GM19025 (cell line): ENCODE data around the gene DLGAP5.

ENCODE experiments used
- ATAC-seq: cut with Tn5 transposase; IDR thresholded peaks from one replicate; pipeline ENCODE4 v1.9.1; 2021; ENCODE audit warnings: mild to moderate bottlenecking, low read depth, moderate library complexity; ENCODE audit not compliant: unreplicated experiment

The DLGAP5 gene

DNA sequence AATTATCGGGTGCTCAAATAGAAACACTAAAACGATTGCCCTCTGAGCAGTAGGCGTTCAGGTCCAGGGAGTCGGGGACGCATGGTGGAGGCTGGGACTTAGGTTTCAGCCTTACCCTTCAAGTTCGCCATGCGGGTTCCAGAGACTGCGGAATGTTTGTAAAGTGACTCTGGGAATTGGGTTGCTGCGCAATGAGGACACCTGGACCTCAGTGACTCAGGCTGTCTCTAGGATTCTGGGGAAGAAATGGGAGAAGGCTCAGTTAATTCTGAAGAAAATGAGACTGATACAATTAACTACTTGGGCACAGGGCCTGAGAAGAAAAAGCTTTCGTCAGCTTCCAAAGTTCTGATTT is 61.2 kb downstream of the DLGAP5 start:
- no peak for ATAC-seq

DNA sequence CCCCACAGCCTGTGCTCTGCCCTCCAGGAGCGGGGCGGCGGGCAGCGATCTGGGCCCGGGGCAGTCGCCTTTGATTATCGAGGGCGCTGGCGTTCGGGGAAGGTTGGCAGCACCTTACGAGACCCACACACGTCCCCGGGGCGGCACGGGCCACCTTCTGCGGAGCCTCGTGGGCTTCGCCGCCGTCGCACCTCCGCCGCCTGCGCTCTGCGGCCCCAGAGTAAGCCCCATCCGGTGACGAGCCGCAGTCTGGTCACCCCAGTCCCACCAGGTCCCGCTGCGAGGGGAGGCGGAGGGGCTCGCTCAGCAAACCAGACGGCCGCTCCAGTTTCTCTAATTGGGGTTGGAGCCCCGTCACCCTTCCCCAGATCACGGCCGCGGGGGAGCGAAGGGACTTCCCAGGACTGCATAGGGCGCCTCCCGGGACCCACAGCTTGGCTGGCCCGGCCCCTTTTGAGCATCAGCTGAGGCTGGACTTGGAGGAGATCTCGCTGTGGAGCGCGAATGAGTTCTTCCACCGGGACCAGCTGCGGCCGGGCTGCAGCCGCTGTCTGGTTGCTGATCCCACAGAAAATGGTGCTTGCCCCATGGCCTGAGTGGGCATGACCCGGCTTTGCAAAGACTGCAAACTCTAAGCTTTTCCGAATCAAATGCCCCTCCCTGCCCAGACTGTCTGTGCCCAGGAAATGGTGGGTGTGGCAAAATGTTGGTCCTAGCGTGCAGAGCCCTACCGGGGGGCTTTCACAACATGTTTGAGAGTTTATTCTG is 61.8 kb downstream of the DLGAP5 start:
- peak; percentile 48 for ATAC-seq

DNA sequence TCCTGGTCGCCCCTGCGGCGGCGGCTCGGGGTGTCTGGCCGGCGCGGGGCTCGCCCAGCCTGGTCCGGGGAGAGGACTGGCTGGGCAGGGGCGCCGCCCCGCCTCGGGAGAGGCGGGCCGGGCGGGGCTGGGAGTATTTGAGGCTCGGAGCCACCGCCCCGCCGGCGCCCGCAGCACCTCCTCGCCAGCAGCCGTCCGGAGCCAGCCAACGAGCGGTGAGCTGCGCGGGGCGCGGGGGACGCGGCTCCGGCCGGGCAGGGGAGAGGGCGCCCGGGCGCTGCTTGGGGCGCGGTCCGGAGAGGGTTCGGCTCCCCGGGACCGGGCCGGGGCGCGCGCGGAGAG is 62.3 kb downstream of the DLGAP5 start, which contains the start of gene LGALS3:
Gene LGALS3 (plus strand): TSS at position 167 of the 342 bp plus-strand sequence. CDS start 8,122 bp downstream, outside the sequence.
- ATAC-seq = peak; percentile 76

DNA sequence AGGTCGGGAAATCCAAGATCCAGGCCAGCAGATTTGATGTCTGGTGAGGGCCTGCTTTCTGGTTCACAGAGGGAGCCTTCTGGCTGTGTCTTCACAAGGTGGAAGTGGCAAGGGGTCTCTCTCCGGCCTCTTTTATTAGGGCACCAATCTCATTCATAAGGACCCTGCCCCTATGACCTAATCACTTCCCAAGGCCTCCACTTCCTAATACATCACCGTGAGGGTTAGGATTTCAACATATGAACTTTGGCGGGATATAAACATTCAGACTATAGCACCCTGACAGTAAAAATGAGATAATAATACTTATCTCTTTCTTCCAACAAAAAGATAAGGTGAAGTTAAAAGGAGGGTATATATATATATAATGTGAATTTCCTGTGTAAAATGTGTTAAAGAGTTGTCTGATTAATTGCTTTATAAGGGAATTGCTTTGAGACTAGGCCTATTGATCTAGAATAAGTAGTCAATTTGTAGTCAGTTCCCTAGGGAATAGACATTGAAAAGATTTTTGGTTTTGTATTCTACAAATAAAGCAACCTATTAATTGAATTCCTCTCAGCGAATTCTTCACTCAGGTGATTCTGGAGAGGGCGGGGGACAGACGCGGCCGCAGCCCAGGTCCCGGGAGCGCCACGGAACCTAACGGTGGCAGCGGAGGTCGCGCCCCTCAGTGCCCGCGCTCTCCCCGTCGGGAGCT is 62.8 kb downstream of the DLGAP5 start:
- no peak for ATAC-seq

GRCh38 chr14:55127460-55127951 is 63.9 kb downstream of the DLGAP5 start:
- no peak for ATAC-seq

GRCh38 chr14:55126932-55127459 is 64.4 kb downstream of the DLGAP5 start:
- no peak for ATAC-seq

DNA sequence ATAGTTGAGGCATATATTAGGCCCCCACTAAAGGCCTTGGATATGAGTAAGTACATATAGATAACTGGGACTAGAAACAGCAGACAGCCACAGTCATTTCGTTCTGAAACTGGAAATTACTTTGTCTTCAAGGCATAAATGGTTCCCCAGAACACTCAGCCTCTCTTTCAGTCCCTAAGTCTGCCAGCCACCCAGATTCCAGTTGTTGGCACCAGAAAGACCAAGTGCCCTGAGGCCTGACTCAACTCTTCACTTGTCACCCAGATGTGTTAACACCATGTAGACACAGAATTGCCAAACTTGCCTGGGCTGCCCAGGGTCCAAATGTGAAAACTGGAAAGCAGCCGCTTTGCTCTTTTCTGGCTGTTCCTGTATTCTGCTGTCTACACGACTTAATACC is 65.4 kb downstream of the DLGAP5 start:
- no peak for ATAC-seq

DNA sequence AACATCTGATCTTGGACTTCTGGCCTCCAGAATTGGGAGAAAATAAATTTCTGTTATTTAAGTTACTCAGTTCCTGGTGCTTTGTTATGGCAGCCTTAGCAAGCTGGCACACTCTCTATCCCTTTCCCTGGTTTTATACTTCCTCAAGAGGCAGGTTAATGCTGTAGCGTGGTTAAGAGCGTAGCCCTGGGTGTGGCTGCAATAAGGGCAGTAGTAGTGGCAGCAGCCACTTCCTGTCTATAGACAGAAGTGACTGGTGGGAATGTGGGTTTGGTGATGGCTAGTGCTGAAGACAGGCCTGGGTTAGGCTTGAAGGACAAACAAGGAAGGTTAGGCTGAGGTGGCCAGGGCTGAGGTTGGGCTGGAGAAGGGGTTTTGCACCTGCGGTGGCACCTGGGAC is 66.0 kb downstream of the DLGAP5 start:
- no peak for ATAC-seq

DNA sequence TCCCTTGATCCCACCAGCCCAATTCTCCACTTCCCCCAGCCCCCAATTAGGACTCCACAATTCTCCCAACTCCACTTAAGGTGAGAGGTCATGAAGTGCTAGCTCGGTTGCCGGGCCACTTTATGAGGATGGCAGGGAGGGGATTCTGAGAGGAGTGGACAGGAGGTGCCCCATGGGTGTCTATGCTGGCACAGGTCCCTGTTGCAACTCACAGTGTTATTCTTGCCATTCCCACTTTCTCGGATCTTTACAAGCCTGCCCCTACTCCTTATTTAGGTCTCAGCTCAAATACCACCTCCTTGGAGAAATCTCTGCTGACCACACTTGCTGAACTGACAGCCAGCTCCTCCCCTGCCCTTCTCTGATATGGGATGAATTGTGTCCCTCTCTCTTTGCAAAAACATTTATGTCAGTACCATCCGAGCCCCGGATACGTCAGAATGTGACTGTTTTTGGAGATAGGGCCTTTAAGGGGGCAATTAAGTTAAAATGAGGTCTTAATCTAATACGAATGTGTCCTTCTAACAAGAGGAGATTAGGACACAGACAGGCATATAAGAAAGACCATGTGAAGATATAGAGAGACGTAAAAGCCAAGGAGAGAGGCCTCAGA is 66.5 kb downstream of the DLGAP5 start:
- ATAC-seq = no peak

DNA sequence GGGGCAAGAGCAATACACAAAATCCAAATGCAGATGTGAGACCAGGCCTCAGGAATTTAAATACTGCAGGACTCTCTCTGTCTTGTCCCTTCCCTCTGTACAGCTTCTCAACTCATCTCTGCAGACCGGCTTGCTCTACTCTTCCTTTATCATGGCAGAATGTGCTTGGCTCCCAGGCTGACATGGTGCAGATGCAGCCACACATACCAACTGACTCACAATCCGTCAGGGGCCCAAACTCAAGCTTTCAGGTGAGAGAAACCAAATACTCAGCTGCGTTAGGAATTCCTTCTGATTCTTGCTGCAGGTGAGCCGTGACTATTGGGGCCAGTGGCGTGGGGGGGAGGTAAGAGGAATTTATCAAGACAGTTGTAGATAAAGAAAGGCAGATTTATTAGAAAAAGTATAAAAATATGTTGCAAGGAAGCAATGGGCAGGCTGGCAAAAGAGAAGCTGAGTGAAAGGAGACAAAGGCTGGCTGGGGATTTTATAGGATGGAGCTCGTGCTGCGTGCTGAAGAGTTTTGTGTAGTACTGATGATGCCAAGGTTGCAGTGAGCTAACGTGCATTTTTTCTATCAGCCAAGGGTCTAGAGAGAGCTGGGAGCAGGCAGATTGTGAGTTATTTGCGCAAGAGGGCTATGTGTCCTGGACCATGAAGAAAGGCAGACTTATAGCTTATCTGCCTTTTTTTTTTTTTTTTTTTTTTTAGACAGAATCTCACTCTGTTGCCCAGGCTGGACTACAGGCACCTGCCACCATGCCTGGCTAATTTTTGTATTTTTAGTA is 67.3 kb downstream of the DLGAP5 start:
- ATAC-seq = no peak

DNA sequence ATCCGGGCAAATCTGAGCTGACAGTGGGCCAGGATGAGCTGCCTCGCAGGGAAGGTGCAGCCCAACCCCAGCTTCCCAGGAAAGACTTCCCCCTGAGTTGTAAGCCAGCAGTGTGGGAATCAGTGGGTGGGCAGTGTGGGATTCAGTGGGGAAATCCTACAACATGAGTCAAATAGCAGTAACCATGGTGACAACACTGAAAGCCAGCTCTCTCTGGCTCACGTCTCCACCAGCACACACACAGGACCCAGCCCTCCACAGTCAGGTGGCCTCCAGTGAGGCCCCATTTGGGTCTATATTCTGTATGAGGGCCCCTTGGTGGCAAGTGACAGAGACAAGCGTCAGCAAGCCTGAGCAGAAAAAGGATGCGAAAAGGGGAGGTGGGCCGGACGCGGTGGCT is 68.3 kb downstream of the DLGAP5 start:
- no peak for ATAC-seq

DNA sequence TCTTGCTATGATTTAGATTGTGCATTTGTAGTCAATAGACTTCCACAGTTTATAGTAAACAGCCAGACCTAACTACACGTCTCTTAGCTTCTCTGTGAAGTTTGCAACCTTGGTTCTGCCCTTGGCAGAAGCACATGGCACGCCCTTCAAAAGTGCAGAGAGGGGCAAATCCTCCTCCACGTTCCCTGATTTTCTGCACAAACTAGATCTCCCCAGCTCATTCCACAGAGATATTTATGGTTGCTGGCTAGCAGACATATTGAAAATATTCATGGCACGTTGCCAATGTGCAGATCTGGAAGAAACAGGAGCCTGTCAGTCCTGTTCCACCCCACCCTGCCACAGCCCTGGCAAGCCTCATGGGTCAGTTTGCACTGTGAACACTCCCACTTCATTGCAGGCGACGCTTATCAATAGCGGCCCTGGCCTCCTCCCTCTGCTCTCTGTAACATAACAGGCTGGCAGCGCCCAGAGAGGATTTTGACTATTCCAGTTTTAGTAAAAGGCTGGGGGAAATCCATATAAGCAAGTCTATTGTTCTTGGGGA is 68.9 kb downstream of the DLGAP5 start:
- no peak for ATAC-seq

- ATAC-seq = no peak
Observed at GRCh38 chr14:55121628-55122439, 69.6 kb downstream of the DLGAP5 start.

- no peak for ATAC-seq
Observed at GRCh38 chr14:55120571-55121495, 70.6 kb downstream of the DLGAP5 start.

DNA sequence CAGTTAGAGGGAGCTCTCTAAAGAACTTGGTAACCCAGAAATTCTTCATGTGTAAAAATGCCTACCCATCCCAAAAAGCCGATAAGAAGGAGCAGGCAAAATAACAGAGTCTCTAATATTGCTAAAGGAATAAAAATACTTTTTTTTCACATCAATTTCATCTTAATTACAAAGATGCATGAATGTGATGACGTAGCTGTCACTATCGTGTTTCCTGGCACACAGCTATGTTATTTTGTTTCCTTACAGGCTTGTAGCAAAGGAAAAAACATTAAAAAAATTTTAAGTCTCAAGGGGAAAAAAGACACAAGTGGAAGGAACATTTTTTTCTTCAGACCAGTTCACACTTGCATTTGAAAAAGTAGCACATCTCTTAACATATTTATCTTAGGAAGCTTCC is 72.6 kb downstream of the DLGAP5 start:
- ATAC-seq = no peak

- no peak for ATAC-seq
Observed at GRCh38 chr14:55117803-55118441, 73.5 kb downstream of the DLGAP5 start.

GRCh38 chr14:55116246-55117030 is 74.9 kb downstream of the DLGAP5 start:
- no peak for ATAC-seq
